ENCODE data around the gene FAM120B. TPM values are rescaled to one million over a fixed set of nuclear protein-coding genes. Genes with fewer than 3 reads are reported as not detected.
"Not testable (repeated sequence)": the region's sequence is repeated elsewhere in the genome, so short reads cannot be mapped to it uniquely, and the experiment has no call there.

FAM120B gene, protein sequence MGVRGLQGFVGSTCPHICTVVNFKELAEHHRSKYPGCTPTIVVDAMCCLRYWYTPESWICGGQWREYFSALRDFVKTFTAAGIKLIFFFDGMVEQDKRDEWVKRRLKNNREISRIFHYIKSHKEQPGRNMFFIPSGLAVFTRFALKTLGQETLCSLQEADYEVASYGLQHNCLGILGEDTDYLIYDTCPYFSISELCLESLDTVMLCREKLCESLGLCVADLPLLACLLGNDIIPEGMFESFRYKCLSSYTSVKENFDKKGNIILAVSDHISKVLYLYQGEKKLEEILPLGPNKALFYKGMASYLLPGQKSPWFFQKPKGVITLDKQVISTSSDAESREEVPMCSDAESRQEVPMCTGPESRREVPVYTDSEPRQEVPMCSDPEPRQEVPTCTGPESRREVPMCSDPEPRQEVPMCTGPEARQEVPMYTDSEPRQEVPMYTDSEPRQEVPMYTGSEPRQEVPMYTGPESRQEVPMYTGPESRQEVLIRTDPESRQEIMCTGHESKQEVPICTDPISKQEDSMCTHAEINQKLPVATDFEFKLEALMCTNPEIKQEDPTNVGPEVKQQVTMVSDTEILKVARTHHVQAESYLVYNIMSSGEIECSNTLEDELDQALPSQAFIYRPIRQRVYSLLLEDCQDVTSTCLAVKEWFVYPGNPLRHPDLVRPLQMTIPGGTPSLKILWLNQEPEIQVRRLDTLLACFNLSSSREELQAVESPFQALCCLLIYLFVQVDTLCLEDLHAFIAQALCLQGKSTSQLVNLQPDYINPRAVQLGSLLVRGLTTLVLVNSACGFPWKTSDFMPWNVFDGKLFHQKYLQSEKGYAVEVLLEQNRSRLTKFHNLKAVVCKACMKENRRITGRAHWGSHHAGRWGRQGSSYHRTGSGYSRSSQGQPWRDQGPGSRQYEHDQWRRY
- total RNA-seq: 10 to 100 TPM; 18.7 to 25.3 TPM
- long read RNA-seq, donor 1, full-length matches to known transcripts: 9 of 21 reads
- long read RNA-seq, donor 1, partial matches to known transcripts: 5 of 21 reads
- long read RNA-seq, donor 1, other reads (novel, unspliced or antisense): 7 of 21 reads
- long read RNA-seq, donor 2, full-length matches to known transcripts: 6 of 14 reads
- long read RNA-seq, donor 2, partial matches to known transcripts: 5 of 14 reads
- long read RNA-seq, donor 2, other reads (novel, unspliced or antisense): 3 of 14 reads

DNA sequence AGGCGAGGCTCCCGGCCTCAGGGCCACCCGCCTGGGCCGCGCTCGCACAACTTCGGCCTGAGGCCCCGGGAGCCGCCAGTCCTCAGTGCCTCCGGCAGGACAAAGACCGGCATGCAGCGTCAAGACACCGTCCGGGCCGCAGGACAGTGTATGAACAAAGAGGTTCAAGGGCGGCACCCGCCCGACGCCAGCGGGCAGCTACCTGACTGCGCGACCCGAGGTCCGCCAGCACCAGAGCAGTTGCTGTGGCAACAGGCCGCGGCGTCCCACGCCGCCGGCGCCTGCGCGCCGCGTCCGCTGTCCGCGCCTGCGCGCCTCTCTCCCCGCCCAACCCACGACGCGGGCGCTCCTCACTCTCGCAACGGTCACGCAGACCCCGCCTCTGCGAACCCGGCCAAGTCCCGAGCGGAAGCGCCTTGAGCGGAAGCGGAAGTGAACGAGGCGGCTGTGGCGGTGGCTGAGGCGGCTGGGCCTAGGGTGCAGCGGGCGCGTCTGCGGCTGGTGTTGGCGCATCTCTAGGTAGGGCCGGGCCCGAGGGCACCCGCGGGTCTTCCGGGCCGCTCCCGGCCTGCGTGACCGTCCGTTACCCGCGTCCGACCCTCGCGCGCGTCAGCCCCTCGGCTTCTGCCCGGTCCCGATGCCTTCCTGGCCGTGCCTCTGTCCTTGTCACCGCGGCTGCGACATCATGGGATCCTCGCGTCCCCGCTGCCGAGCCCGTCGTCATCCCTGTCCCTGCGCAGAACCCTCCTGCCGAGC lies at the start of gene FAM120B:
FAM120B (plus strand) TSS at position 435 of the 756 bp plus-strand sequence. CDS start 10,633 bp downstream, outside the sequence.
- peak; percentile 99 for DNase-seq (ENCODE audit: low spot score)
- intact Hi-C loops (cut with DNase I): no loop called here

GRCh38 chr6:170257376-170257775 lies 49.2 kb upstream of the FAM120B start:
- peak; percentile 46 for DNase-seq (ENCODE audit: low spot score)
- intact Hi-C loops (cut with DNase I): loop anchor here in 1 of 2 donors (10.0 kb wide), 1 partner anchor 1483 kb away; no protein-coding TSS in a partner anchor

DNA sequence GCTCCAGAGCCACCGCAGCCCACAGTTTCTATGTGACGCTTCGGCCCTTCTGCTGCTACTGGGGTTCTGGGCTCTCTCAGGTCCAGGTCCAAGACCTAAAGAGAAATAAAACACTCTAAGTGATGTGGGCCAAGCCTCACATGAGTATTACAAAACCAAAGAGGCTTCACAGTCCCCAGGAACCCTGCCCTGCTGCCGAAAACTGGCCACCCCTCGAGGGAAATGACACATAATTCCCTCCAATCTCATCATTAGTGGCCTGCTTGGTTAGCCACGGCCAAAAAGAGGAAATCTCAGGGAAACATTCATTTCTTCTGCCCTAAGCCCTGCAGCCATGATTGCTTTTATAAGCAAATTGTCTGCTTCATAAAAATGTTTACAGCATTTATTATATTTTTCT lies 48.2 kb upstream of the FAM120B start:
- DNase-seq (ENCODE audit: low spot score): peak; percentile 44

GRCh38 chr6:170259278-170259677 lies 47.3 kb upstream of the FAM120B start:
- DNase-seq (ENCODE audit: low spot score): peak; percentile 16
- intact Hi-C loops (cut with DNase I): loop anchor here in 1 of 2 donors (10.0 kb wide), 1 partner anchor 1484 kb away; no protein-coding TSS in a partner anchor

More for the DNA sequence above, 48.2 kb upstream of the FAM120B start:
- intact Hi-C loops (cut with DNase I): loop anchor here in 1 of 2 donors (10.0 kb wide), 1 partner anchor 1484 kb away; no protein-coding TSS in a partner anchor

DNA sequence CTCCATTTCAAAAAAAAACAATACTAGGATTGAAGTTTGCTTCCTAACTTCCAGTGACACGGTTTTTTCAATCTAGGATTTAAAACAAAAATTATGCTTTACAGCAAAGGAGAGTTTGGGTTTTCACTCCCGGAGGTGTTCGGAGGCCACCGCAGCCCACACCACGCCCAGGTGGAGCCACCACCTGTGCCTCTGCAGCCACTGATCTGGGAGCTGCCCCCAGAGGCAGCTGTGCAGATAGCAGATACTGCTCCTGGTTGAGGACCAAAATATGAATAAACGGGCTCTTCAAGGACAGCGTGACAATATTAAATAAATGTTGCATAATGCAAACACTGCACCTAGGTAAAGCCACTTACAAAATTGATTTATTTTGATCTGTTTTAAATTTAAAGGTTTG lies 45.9 kb upstream of the FAM120B start:
- intact Hi-C loops (cut with DNase I): no loop called here
- DNase-seq (ENCODE audit: low spot score): peak; percentile 41

GRCh38 chr6:170261643-170262488 lies 44.7 kb upstream of the FAM120B start:
- intact Hi-C loops (cut with DNase I): no loop called here
- DNase-seq (ENCODE audit: low spot score): peak; percentile 70

- peak; percentile 28 for DNase-seq (ENCODE audit: low spot score)
- intact Hi-C loops (cut with DNase I): no loop called here
These were observed 44.0 kb upstream of the FAM120B start for GRCh38 chr6:170262489-170263088.

GRCh38 chr6:170263410-170263809 lies 43.1 kb upstream of the FAM120B start:
- intact Hi-C loops (cut with DNase I): no loop called here
- DNase-seq (ENCODE audit: low spot score): peak; percentile 54

DNA sequence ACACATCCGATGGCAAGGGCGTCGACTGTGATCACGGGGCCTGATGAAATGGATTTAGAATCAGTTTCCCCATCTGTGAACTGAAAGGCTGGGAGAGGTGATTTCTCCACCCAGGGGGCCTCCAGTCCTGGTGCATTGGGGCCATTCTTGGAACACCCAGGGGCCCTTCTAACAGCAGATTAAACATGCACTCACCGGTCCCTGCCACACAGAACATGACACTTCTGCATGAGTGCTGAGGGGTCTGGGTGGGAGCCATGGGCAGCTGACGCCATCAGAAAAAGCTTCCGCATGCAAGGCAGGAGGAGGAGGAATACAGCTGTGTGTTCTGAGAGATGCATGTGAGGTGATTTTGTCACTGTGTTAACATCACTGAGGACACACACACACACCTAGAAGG lies 42.5 kb upstream of the FAM120B start:
- intact Hi-C loops (cut with DNase I): no loop called here
- peak; percentile 70 for DNase-seq (ENCODE audit: low spot score)

- intact Hi-C loops (cut with DNase I): not testable (repeated sequence)
- peak; percentile 22 for DNase-seq (ENCODE audit: low spot score)
These were observed 41.9 kb upstream of the FAM120B start for GRCh38 chr6:170264644-170265043.

DNA sequence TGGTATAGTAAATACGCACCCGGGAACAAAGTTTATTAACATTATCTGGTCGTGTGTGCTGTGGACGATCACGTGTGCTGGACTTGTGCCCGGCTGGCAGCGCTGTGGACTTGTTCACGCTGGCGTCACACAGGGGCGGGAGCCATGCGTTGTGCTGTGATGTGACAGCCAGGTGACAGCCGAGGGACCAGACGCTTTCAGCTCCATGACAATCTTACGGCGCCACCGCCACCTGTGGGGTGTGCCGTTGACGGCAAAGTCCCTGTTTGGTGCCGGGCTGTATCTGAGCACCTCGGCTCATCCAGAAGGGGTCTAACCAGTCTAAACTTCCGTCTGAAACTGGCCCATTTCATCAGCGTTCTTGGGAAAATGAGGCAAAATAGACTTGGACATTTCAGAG lies 40.9 kb upstream of the FAM120B start:
- intact Hi-C loops (cut with DNase I): no loop called here
- no peak for DNase-seq (ENCODE audit: low spot score)

DNA sequence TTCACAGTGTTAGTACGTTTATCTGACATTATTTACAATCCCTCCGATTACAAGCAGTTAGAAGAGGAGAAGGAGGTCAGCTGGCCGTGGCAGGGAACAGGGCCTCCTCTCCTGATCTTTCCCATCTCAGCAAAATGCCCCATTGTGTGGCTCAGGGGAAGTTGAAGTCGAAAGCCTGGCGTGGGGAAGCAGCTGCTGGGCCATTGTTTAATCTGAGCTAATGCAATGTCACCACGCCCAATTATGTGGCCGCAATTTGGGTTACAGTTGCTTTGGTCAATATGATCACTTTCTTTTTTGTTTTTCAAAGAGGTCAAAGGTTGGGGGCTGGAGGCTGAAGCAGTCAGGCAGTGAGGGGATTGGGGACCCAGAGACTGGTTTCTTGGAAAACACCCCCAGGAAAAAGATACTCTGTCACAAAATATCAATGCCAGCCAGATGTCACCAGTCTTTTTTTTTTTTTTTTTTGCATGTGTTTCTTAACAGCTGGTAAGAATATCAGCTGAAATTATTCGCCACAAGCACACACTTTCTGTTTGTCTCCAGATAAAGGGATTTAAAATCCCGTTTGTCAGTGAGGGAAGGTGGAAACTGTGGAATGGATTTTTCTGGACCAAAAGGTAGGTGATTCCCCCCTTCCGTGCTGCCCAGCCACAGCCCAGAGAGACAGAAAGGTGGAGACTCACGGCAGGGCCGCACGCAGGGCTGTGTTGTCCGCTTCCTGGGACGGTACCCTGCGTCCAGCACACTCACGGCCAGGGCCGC lies 40.3 kb upstream of the FAM120B start:
- DNase-seq (ENCODE audit: low spot score): no peak
- intact Hi-C loops (cut with DNase I): no loop called here

- intact Hi-C loops (cut with DNase I): no loop called here
- no peak for DNase-seq (ENCODE audit: low spot score)
These were observed 38.9 kb upstream of the FAM120B start for GRCh38 chr6:170267688-170268087.

DNA sequence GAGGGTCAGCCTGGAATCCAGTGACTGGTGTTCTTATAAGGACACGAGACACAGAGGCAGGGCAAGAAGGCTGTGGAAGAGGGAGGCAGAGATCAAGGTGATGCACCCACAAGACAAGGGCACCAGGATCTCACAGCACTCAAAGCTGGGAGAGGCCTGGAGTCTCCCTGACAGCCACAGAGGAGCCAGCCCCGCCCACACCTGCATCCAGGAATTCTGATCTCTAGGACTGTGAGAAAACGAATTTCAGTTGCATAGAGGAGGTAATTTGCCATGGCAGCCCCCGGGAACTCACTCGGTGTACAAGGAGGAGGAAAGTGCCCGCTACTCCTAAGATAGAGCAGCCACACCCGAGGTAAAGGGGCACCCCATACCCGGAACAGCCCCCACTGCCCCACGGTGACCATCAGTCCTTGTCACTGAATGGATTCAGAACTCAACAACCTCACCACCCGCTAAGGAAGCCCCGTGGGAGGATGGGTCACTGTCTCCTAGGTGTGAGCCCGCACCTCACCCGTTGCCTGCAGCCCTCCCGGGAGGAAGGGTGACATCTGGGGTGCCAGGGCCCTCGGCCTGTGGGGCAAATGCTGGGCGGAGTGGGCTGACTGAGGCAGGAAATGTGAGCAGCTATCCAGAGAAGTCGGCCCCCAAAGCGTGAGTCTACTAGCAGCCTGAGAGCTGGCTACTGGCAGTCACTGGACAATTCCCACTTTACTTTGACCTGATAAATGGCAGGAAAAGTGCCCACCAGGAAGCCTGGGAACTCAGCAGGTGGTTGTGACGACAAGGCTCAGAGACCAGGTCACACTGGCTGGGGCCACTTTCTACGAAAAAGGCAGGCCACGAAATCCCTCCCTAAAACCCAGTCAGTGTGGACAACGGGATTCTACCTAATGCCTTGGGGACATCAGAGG lies 38.1 kb upstream of the FAM120B start:
- DNase-seq (ENCODE audit: low spot score): no peak
- intact Hi-C loops (cut with DNase I): no loop called here

- DNase-seq (ENCODE audit: low spot score): peak; percentile 75
- intact Hi-C loops (cut with DNase I): no loop called here
These were observed 37.3 kb upstream of the FAM120B start for GRCh38 chr6:170269151-170269845.
